Pancreas (tissue), 10 donors: ENCODE data around the gene PGA5. TPM values are rescaled to one million over a fixed set of nuclear protein-coding genes. Genes with fewer than 3 reads are reported as not detected.
"Not testable (repeated sequence)": the region's sequence is repeated elsewhere in the genome, so short reads cannot be mapped to it uniquely, and the experiment has no call there.

Experiments
- ATAC-seq, 4 donors: fragments of 200-7000 bp; cut with Tn5 transposase; one replicate each; pipeline versions ENCODE4 v1.8.0 to v1.9.1; 2020; ENCODE audit warnings: mild to moderate bottlenecking in 4 of 4, moderate library complexity in 4 of 4
- DNase-seq, 6 donors: peaks; one replicate each; pipeline ENCODE4 v3.0.0-alpha.2; 2020
- FAIRE-seq: peaks from 2 replicates; lab custom pipeline; 2012; peaks lifted over from hg19 to GRCh38; lab: Jason Lieb, UNC
- H3K27ac ChIP-seq, 4 donors: fragments of 200-600 bp; sonication (generic); 1 replicate in 3 of 4; 2 replicates in 1 of 4; pipeline versions ENCODE4 v1.5.0 to v1.8.0; 2020
- H3K27me3 ChIP-seq, 4 donors: fragments of 200-600 bp; one replicate each; pipeline ENCODE4 v1.8.0; 2021
- H3K36me3 ChIP-seq, 3 donors: fragments of 200-600 bp; sonication (generic) in 1 of 3; one replicate each; pipeline versions ENCODE4 v1.5.0 to v1.8.0; 2020 to 2021
- H3K4me1 ChIP-seq, 3 donors: fragments of 200-600 bp; one replicate each; pipeline ENCODE4 v1.8.0; 2021
- H3K4me3 ChIP-seq, 4 donors: fragments of 200-600 bp; sonication (generic) in 2 of 4; one replicate each; pipeline versions ENCODE4 v1.5.0 to v1.8.0; 2020 to 2021
- H3K9me3 ChIP-seq, 4 donors: fragments of 200-600 bp; one replicate each; pipeline ENCODE4 v1.8.0; 2021
- WGBS, 2 donors: extraction: QIAGEN DNeasy Blood & Tissue Kit; methylation state at CpG; one replicate each; pipeline ENCODE4 v1.1.7; 2013; 5-methylcytosine and 5-hydroxymethylcytosine counted together
- intact Hi-C, 3 donors: fragments of 100-400 bp; cut with DNase I; formaldehyde crosslinking; loops; one replicate each; pipeline versions ENCODE4 v1.11.1 to v1.14.2; 2022
- polyA plus RNA-seq, 2 donors: library from polyadenylated mRNA; stranded (reverse); fragments of 200-250 nt; gene quantifications; one replicate each; pipeline ENCODE4 v1.2.3, GENCODE V29; 2013
- total RNA-seq, 6 donors: library from RNA; stranded (reverse); fragmentation: NEBNext Ultra II Directional in 4 of 6; extraction: Animal tissue kit (Norgen Biotek cat#: 25700) in 4 of 6; gene quantifications; one replicate each; pipeline versions ENCODE4 v1.2.1 to v1.2.4, GENCODE V29; 2021 to 2023
- donor health status: healthy with polysubstance abuse.
- donor health status: DM: no; HTN: no; CAD: no; lungs with moderate emphysema.
- donor health status: DM: no; HTN: no; CAD: no.
- donor health status: control.
- donor health status: control.
- donor health status: Bipolar disorder and iron deficiency.
- donor health status: DM: yes; HTN: yes; CAD: no.
- donor health status: DM: no; HTN: no; CAD: no.
- donor health status: DM: no; HTN: no; CAD: no.
- donor health status: DM: yes; HTN: yes; CAD: no.

Gene PGA5
- total and polyA plus RNA-seq, 8 donors, result 0.27 to 0.83 (median 0.60) TPM; not detected in 2

DNA sequence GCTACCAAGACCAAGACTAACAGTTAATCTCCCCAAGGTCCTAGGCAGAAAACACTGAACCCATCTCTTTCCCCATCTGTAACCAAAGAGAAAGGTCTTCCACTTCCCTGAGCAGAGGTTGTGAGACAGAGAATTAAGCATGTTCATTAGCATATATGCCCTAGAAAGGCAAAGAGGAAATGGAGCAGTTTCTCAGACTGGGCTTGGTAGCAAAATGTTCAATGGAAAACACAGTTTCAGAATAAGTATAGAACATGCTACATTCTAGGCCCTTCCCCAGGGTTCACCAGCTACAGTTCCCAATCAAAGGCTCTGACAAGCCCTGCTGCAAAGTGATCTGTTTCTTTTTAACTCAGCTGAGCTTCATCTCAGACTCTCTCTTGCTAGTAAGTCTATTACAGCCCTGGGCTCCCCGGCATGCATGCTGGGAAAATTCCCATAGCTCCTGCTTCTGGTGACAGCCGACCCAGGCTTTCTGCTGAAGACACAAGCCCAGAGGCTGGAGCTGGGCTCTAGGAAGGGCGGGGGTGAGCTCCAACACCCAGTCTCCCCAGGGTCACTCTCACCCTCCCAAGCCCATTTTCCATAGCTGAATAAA lies 8.3 kb upstream of the PGA5 start:
- intact Hi-C loops, H3K4me3 ChIP-seq, H3K4me1 ChIP-seq, ATAC-seq, H3K27ac ChIP-seq, H3K9me3 ChIP-seq, FAIRE-seq, DNase-seq, H3K27me3 ChIP-seq, H3K36me3 ChIP-seq: not testable (repeated sequence)
- no CpG with 5 or more reads among the region's 3 CpGs for WGBS, 2 donors

DNA sequence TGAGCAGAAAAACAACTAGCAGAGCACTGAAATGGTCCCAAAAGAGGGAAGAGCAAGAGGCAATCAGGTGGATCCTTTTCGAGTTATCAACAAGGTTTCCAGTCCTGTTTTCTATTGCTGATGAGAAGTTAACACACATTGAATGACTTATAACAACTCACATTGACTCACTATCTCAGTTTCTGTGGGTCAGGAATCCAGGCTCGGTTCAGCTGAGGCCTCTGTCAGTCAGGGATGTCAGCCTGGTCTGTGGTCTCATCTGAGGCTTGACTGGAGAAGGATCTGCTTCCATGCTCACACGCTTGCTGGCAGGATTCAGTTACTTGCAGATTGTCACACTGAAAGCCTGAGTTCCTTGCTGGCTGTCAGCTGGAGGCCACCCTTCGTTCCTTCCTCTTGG lies 3.8 kb upstream of the PGA5 start:
- ATAC-seq, result not testable (repeated sequence)

DNA sequence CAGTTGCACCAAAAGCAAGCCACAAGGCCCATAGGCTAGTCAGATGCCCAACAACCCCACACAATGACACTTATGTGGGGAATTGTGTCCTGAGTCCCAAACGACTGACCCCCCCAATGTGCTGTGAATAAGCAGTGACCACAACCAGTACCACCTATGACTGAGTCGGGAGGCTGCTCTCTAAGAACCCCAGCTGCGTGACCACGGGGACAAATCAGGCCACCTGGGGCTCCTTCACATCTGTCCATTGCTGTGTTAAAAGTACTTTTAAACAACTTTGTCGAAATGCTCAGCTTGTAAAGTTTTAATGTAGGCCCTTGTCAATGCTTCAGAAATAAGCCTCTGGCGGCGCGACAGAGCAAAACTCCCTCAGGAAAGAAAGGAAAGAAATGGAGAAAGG lies 687 bp upstream of the PGA5 start:
- intact Hi-C loops, H3K4me1 ChIP-seq, H3K27ac ChIP-seq, H3K9me3 ChIP-seq, DNase-seq, FAIRE-seq, H3K4me3 ChIP-seq, H3K36me3 ChIP-seq, H3K27me3 ChIP-seq, ATAC-seq: not testable (repeated sequence)
- 77 to 79% methylated on average over 7 of the region's 8 CpGs for WGBS, 2 donors

More for the DNA sequence above, 3.8 kb upstream of the PGA5 start:
- DNase-seq, H3K4me3 ChIP-seq, H3K9me3 ChIP-seq, H3K36me3 ChIP-seq, H3K4me1 ChIP-seq, intact Hi-C loops, H3K27me3 ChIP-seq, FAIRE-seq, H3K27ac ChIP-seq: not testable (repeated sequence)
- no CpG with 5 or more reads among the region's 4 CpGs for WGBS, 2 donors

DNA sequence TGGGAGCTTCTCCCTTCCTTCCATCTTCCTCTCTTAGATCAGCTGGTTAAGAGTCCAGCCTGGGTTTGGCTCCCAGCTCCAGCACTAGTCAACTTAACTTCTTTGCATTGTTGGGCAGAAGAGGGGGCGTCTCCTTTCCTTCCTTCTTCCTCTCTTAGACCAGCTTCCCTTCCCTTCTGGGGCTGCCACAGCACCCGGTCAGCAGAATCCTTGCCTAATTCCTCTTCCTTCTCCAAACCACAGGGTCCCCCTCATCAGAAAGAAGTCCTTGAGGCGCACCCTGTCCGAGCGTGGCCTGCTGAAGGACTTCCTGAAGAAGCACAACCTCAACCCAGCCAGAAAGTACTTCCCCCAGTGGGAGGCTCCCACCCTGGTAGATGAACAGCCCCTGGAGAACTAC lies 551 bp downstream of the PGA5 start:
- FAIRE-seq, DNase-seq, H3K36me3 ChIP-seq, H3K27me3 ChIP-seq, H3K27ac ChIP-seq, H3K4me3 ChIP-seq, H3K9me3 ChIP-seq, H3K4me1 ChIP-seq, intact Hi-C loops: not testable (repeated sequence)
- no CpG with 5 or more reads among the region's 5 CpGs for WGBS, 2 donors
- ATAC-seq, result peak in 2 of 4 donors; percentile 34 to 63

DNA sequence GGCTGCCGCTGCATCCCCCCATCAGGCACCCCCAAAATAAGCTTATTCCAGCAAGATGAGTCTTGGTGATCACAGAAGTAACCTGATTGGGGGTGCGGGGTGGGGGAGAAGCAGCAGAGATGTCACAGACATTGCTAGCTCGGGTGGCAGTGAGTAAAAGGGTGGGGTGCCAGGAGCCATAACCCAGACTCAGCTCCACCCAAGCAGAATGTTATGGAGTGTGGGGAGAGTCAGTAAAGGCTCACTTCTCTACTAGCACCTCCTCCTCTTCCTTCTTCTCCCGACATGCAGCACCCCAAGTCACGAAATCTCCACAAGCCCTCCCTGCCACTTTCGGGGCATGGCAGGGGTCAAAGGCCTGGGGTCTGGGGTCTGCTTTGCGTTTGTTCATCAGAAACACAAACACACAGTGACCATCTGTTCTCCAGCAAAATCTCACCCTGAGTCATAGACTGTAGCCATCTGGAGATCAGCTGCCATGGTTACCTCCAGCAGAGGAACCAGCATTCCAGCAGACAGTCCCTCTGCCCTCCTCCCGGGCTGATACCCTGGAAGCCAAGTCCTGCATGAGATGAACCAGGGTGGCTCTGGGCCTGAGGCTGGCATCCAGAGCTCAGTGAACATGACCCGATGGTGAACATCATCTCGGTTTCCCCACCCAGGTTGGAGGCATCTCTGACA lies 4.4 kb downstream of the PGA5 start:
- H3K27me3 ChIP-seq, FAIRE-seq, H3K4me1 ChIP-seq, H3K4me3 ChIP-seq, H3K9me3 ChIP-seq, intact Hi-C loops, H3K36me3 ChIP-seq, DNase-seq, H3K27ac ChIP-seq, ATAC-seq: not testable (repeated sequence)
- no CpG with 5 or more reads among the region's 10 CpGs for WGBS, 2 donors

DNA sequence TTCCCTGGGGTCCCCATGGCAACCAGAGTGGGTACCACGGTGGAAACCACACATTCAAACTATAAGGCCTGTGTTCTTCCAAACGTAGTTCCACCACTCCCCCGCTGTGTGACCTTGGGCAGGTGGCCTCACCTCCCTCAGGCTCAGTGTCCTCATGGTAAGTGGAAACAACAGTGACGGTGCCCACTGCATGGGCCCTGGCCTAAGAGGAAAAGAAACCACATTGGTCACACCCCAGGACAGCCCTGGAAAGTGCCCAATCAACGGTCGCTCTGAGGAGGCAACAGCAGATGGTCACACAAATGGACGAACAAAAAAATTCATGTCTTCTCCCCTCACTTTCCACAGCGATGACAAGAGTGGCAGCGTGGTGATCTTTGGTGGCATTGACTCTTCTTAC lies 7.1 kb downstream of the PGA5 start:
- H3K4me3 ChIP-seq, H3K27ac ChIP-seq, DNase-seq, intact Hi-C loops, H3K36me3 ChIP-seq, H3K9me3 ChIP-seq, H3K27me3 ChIP-seq, H3K4me1 ChIP-seq, ATAC-seq, FAIRE-seq: not testable (repeated sequence)
- 69 to 74% methylated on average over 9 of the region's 9 CpGs for WGBS, 2 donors

DNA sequence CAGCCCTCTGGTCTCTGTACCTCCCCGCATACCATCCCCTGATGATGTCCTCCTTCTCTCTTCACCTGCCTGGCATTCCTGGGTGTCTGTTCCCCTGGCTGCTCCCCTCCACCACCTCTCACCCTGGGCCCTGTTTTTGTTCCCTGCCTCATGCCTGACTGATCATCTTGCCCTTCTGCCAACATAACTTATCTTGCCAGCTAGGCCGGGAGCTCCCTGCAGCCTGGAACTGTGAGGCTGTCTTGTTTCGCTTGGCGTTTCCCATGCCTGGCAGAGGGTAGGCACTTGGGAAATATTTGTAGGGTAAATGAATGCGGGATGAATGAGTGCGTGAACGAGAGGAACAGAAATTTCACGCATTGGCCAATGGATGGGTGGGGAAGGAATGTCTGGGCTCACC lies 8.2 kb downstream of the PGA5 start:
- FAIRE-seq, H3K4me1 ChIP-seq, H3K9me3 ChIP-seq, ATAC-seq, DNase-seq, H3K27me3 ChIP-seq, H3K36me3 ChIP-seq, intact Hi-C loops, H3K4me3 ChIP-seq, H3K27ac ChIP-seq: not testable (repeated sequence)
- WGBS, 2 donors, result 75 to 78% methylated on average over 8 of the region's 8 CpGs

DNA sequence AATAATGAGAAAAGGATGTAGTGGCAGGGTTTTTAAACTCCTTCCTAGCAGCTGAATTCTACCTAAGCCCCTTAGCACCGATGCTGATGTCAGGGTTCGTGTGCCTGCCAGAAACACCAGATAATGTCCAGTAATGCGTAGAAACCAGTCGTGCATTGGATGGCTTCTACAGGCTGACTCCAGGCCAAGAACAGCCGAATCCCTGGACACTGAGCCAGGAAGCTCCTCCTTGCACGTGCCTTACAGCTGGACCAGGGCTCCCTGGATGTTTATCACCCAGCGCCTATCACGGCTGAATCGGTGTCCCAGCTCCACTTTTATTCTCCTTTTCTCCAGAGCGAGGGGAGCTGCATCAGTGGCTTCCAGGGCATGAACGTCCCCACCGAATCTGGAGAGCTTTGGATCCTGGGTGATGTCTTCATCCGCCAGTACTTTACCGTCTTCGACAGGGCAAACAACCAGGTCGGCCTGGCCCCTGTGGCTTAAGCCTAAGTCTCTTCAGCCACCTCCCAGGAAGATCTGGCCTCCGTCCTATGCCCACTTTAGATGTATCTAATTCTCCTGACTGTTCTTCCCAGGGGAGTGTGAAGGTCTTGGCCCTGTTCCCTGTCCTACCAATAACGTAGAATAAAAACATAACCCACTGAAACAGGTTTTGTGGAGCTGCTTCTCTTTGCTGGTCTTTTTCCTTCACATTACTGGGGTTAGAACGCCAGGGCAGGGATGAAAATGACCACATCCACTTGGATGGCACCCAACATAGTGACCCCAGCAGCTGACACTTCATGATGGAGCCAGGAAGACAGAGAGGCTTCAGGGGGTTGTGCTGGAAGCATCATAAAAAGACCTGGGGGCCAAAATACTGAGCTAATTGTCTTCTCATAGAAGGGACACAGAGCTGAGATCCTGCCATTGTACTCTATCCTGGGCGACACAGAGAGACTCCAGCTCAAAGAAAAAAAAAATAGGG lies 10.1 kb downstream of the PGA5 start:
- ATAC-seq, result peak in 1 of 4 donors; percentile 28
- 64 to 70% methylated on average over 20 of the region's 20 CpGs for WGBS, 2 donors
- not testable (repeated sequence) for H3K36me3 ChIP-seq, FAIRE-seq, H3K4me1 ChIP-seq, H3K9me3 ChIP-seq, DNase-seq, H3K27me3 ChIP-seq, H3K4me3 ChIP-seq, H3K27ac ChIP-seq
- intact Hi-C loops, result loop anchor here in 2 of 3 donors (10.0 kb wide), 1 partner anchor 134 kb away; no protein-coding TSS in a partner anchor

DNA sequence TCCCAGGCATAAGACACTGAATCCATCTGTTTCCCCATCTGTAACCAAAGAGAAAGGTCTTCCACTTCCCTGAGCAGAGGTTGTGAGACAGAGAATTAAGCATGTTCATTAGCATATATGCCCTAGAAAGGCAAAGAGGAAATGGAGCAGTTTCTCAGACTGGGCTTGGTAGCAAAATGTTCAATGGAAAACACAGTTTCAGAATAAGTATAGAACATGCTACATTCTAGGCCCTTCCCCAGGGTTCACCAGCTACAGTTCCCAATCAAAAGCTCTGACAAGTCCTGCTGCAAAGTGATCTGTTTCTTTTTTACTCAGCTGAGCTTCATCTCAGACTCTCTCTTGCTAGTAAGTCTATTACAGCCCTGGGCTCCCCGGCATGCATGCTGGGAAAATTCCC lies 11.4 kb downstream of the PGA5 start:
- H3K27ac ChIP-seq, ATAC-seq, DNase-seq, H3K4me3 ChIP-seq, FAIRE-seq, H3K27me3 ChIP-seq, H3K36me3 ChIP-seq, H3K4me1 ChIP-seq, H3K9me3 ChIP-seq: not testable (repeated sequence)
- intact Hi-C loops, result loop anchor here in 2 of 3 donors (10.0 kb wide), 1 partner anchor 132 kb away; no protein-coding TSS in a partner anchor
- 33 to 39% methylated on average over 1 of the region's 1 CpG for WGBS, 2 donors
